Keratinocyte (primary cell): ENCODE measurements around the gene RGL1.

Source experiments
- CTCF ChIP-seq, 3 experiments: IDR thresholded peaks in 1 of 3; conservative IDR thresholded peaks in 1 of 3; optimal IDR thresholded peaks in 1 of 3; 2 replicates in 2 of 3; 3 replicates in 1 of 3; pipeline versions ENCODE3 to v1.5.1; 2011; ENCODE audit warnings: low read length in 3 of 3, mild to moderate bottlenecking in 3 of 3, moderate library complexity in 2 of 3, control low read depth in 1 of 3, inconsistent platforms in 1 of 3; ENCODE audit not compliant: insufficient read depth in 2 of 3; ENCODE audit errors: extremely low read depth in 1 of 3
- EZH2 ChIP-seq: IDR thresholded peaks from one replicate; pipeline ENCODE4 v1.6.1; 2012; ENCODE audit warnings: inconsistent platforms, mild to moderate bottlenecking, low read length, moderate library complexity

- TF ChIP-seq CTCF (optimal IDR thresholded peaks at IDR 0.05 in 1 of 3, IDR thresholded peaks at IDR 0.05 in 1 of 3, conservative IDR thresholded peaks at IDR 0.05 in 1 of 3; ENCODE audit: extremely low read depth in 1 of 3, insufficient read depth in 2 of 3, low read length in 3 of 3) (no peak), EZH2 (no peak)
Observed at GRCh38 chr1:183804916-183805841, at the start of gene RGL1.
